ENCODE data around the gene SYNPO2.
"Not testable (repeated sequence)": the region's sequence is repeated elsewhere in the genome, so short reads cannot be mapped to it uniquely, and the experiment has no call there.

The SYNPO2 gene

DNA sequence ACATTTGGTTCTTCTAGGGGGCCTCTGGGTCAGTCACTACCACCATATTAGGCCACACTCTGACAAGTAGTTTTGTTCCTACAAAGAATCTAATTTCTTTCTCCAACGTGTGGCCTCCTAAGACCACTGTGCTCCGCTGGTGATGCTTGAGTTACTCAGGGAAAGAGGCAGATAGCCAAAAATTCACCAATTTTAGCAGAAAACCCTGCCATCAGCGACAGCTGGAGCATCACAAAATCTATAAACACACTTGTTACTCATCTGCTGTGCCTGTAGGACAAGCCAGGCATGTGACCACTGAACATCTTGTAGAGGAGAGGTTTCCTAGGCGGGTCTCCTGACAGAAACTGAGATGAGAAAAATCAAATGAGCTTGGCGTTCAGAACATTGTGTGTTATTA lies 105.4 kb downstream of the SYNPO2 start:
- in situ Hi-C loops (cut with HindIII; ENCODE audit: low sequenced_read_pairs), result loop anchor here (25.0 kb wide), 1 partner anchor 1043 kb away; no protein-coding TSS in a partner anchor

DNA sequence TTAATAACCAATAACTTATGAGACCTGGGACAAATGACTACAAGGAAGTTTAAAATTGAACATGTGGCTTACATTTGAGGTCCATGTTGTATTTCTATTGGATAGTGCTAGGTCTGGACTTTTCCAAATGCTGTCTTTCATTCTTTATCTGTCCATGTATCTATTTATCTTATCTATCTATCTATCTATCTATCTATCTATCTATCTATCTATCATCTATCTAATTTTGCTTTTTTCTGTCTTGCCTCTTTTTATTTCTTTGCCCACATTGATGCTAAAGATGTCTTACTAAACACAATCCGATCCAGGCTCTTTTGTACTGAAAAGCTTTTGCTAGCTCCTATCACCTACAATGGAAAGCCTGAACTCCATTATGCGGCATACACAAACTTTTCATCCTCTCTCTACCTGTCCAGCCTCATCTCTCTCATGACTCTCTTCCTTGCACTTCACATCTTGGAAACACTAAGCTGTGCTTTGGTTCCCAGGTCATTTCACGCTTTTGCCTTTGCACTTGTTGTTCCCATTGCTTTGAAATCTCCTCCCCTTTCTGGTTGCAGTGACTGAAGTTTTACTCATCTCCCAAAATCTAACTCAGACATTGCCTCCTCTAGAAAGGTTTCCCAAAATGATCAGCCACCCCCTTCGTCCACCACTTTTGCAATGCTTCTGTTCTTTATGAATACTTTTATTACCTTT lies 107.2 kb downstream of the SYNPO2 start:
- in situ Hi-C loops (cut with HindIII; ENCODE audit: low sequenced_read_pairs), result loop anchor here (25.0 kb wide), 1 partner anchor 1041 kb away; no protein-coding TSS in a partner anchor

DNA sequence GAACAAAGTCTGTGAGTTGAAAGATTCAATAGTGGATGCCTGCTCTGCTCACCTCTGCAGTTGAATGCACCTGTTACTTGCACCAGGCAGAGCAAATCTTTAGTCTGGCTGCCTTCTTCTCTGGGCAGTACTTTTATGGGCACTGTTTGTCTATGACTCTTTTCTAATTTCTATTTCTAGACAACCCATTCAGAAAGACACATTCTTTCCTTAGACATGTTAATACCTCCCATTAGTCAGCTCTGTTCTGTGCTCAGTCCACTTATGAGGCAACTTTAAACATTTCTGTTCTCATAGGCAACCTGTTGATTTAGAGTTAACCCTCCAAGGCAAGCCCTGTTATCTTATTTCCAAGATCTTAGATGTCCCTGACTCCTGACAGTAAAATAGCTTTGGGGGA lies 108.9 kb downstream of the SYNPO2 start:
- in situ Hi-C loops (cut with HindIII; ENCODE audit: low sequenced_read_pairs), result loop anchor here (25.0 kb wide), 1 partner anchor 1040 kb away; no protein-coding TSS in a partner anchor

DNA sequence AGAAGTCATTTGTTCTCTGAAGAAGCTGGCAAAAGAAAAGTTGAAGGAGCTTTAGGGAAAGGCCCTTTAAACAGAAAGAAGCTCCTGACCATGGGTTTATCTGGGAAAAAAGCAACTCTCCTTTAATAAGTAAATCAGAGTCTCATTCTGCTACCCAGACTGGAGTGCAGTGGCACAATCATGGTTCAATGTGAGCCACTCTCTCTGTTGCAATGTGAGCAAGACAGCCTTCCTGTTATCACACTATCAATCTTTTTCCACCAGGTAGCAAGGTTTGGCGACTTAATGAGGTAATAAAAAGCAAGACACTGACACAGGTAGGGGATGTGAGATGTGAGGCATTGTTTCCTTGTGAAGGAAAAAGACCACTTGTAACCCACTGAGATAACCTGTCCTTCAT lies 111.3 kb downstream of the SYNPO2 start:
- in situ Hi-C loops (cut with HindIII; ENCODE audit: low sequenced_read_pairs), result loop anchor here (25.0 kb wide), 1 partner anchor 1037 kb away; no protein-coding TSS in a partner anchor

DNA sequence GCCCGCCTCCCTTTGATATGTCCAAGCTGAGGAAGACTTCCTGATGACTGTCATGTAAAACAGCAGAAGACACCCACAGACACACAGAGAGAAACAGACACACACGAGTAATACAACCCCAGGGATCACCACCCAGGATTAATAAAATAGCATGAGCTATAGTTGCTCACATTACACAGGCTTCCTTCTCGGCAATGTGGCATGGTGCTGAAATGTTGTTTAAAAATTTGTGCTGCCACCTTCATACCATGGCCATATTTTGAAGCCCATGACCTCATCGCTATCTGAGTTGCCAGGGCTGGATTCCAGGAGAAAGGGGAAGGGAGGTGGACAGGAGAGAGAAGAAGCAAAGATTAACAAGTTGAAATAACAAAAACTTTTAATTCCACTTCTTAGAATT lies 111.7 kb downstream of the SYNPO2 start:
- in situ Hi-C loops (cut with HindIII; ENCODE audit: low sequenced_read_pairs), result no loop called here

DNA sequence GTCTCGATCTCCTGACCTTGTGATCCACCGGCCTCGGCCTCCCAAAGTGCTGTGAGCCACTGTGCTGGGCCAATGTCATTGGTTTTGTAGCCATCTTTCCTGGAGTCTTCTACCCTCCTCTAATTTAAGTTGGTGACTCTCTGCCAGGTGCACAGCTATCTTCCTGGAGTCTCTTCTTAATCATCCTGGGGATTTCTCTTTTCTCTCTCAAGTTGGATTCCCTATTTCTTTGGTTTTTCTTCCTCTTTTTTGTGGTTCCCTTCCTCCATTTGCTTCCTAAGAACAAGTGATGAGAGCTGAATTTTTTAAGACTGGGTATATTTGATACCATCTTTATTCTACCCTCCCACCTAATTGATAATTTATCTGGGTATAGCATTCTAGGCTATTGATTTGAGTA lies 113.8 kb downstream of the SYNPO2 start:
- in situ Hi-C loops (cut with HindIII; ENCODE audit: low sequenced_read_pairs), result no loop called here

DNA sequence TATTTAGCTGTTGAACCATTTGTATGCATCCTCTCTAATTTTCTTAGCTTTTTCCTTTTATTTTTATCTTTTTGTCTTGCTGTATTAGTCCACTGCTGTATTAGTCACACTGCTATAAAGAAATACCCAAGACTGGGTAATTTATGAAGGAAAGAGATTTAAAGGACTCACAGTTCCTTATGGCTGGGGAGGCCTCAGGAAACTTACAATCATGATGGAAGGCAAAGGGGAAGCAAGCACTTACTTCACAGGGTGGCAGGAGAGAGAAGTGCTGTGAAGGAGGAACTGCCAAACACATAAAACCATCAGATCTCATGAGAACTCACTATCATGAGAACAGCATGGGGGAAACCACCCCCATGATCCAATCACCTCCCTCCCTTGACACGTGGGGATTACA lies 114.3 kb downstream of the SYNPO2 start:
- in situ Hi-C loops (cut with HindIII; ENCODE audit: low sequenced_read_pairs), result not testable (repeated sequence)

DNA sequence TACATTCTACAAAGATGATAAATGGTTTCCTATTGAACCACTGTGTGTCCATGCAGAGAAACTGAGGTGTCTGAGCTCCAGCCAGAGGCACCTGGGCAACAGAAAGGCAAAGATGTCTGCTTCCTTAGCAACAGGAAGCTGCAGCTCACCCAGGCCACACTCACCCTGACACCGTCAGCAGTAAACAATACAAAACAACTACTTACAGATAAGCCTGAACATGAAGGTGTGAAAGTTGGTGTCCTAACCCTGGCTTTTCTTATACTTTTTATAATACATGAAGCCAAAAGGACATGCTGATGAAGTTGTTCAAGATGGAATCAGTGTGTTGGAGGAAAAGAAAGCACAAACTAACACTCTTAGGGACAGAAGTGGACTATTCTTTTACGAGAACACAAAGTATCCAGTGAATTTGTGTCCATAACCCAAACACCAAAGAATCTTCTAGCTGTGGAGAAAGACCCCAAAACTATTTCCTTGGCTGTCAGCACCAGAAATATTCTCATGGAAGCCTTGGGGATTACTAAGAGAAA lies 117.3 kb downstream of the SYNPO2 start:
- in situ Hi-C loops (cut with HindIII; ENCODE audit: low sequenced_read_pairs), result no loop called here

DNA sequence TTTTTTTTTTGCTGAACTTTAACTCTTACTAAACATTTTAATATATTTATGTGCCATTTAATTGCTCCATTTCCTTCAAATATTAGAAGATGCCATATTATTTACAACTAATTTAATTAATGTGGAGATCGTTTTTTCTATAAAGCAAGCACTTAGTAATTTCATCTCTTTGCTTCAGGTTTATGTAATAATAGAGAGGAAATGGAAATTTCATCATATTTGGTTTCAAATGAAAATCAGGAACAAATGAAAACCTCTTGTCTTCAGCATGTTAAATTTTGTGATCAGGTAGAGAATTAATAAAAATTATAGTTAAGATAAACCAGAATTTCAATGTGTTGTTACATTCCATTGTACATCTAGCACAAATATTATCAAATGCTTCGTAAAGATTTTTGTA lies 120.1 kb downstream of the SYNPO2 start:
- in situ Hi-C loops (cut with HindIII; ENCODE audit: low sequenced_read_pairs), result no loop called here

DNA sequence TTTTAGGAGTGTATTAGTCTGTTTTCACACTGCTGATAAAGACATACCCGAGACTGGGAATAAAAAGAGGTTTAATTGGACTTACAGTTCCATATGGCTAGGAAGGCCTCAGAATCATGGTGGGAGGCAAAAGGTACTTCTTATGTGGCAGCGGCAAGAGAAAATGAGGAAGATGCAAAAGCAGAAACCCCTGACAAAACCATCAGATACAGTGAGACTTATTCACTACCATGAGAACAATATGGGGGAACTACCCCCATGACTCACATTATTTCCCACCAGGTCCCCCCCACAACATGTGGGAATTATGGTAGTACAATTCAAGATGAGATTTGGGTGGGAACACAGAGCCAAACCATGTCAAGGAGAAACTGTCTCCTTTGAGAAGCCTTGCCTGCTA lies 121.6 kb downstream of the SYNPO2 start:
- in situ Hi-C loops (cut with HindIII; ENCODE audit: low sequenced_read_pairs), result not testable (repeated sequence)

DNA sequence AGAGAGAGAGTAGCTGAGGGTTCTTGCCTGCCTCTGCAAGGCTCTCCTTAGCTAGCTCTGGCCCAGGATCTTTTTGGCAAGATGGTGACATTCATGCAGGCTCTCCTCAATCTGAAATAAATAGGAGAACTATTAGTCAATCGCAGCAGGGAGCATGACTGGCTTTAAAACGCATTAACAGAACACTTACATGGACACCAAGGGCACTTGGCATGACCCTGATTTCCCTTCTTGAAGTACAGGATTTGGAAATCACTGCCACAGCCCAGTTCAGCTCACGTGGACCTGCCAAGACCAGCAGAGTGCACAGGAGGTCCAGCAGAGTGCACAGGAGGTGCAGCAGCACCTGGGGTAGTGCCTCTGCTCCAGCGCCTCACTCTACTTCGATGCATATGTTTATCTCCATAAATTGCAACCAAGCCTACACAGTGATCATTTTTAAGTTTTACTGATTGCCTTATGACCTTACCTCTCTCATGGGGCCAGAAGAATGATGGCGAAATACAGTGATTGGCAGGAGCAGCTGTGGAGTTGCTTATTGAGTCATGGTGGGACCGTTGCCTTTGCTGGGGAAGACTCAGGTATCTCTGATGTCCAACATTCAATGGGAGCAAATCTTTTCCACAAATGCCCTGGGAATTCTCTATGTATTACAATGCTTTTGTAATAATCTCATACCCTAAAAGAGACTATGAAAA lies 122.4 kb downstream of the SYNPO2 start:
- in situ Hi-C loops (cut with HindIII; ENCODE audit: low sequenced_read_pairs), result no loop called here

DNA sequence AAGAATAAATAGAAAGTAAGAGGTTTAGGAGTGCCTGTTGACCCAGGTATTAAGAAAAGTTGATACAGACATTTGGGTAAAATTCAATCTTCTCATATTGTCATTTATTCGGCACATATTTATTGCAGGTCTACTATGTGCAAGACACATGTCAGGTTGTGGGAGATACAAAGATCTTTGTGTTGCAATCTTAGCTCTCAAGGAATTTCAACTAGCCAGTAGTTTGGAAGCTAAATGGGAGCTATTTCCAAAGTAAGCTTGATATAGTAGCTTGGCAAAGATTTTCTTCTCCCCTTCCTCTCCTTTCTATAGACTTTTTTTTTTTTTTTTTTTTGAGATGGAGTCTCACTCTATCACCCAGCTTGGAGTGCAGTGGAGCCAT lies 122.9 kb downstream of the SYNPO2 start:
- in situ Hi-C loops (cut with HindIII; ENCODE audit: low sequenced_read_pairs), result no loop called here

DNA sequence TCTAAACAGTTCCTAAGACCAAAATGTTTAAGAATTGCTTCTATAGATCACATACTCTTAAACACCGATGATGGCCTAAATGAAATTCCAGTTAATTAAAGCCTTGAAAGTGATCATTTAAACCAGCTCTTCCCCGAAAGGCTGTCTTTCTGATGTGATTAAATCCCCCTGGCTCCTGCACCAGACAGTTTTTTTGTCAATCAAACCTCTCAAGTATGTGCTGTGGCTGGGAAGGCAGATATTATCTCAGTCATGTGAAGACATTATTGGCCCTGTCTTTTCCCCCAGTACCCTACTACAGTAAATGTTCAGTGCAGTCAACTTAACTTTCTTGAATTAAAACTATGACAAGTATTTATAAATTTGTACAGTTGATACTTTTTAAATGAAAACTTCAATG lies 126.0 kb downstream of the SYNPO2 start:
- in situ Hi-C loops (cut with HindIII; ENCODE audit: low sequenced_read_pairs), result no loop called here

DNA sequence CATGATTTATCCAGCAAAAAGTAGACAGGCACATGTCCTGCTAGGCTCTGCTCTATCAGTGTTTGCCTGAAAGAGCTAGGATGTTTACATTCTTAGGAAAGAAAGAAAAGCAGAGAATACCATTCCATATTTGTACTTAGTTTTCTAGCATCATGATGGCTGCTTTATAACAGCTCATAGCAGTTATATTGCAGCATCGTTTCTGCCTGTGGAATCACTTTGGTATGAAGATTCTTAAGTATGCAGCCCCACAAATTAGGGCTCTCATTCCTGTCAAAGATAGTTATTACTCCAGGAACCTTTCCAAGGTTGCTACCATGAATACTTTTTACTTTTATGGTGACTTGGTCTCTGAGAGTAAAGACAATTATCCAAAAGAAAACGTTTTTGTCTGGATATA lies 128.0 kb downstream of the SYNPO2 start:
- in situ Hi-C loops (cut with HindIII; ENCODE audit: low sequenced_read_pairs), result no loop called here

DNA sequence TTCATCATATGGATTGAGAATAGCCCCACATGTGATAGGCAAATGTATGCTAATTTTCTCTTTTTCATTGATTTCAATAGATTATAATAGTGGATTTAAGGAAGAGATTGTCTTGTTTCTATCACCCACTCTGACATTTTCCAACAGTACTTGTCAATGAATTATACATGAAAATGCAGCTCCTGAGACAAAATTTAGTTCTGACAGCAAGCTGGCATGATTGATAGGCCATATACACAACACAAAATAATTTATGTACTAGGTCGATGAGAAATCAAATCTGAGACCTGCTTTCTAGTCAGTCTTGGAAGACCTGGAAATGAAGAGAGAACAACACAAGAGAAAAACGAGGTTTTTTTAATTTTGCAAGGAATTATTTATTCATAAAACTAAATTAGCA lies 129.0 kb downstream of the SYNPO2 start:
- in situ Hi-C loops (cut with HindIII; ENCODE audit: low sequenced_read_pairs), result no loop called here

DNA sequence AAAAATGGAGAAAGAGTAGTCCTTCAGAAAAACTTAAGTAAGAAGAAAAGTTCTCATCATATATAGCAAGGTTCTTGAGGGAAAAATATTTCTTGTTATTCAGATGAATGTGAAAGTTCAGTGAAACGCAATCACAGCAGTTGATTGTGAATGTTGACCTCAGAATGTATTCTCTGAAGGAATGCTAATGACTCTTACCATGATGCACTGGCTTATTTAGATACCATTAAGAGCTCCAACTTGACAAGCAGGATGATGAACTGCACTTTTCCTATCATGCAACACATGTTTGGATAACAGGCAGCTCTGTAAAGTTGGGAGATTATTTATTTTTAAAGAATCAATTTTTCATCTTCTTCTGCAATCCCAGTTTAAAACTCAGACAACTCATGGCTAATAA lies 131.5 kb downstream of the SYNPO2 start:
- in situ Hi-C loops (cut with HindIII; ENCODE audit: low sequenced_read_pairs), result no loop called here

DNA sequence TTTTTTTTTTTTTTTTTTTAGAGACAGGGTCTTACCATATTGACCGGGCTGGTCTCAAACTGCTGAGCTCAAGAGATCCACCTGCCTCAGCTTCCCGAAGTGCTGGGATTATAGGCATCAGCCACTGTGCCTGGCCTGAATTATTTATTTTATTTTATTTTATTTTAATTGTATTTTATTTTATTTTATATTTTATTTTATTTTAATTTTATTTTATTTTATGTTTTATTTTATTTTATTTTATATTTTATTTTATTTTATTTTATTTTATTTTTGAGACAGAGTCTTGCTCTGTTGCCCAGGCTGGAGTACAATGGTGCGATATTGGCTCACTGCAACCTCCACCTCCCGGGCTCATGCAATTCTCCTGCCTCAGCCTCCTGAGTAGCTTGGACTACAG lies 133.9 kb downstream of the SYNPO2 start:
- in situ Hi-C loops (cut with HindIII; ENCODE audit: low sequenced_read_pairs), result not testable (repeated sequence)

DNA sequence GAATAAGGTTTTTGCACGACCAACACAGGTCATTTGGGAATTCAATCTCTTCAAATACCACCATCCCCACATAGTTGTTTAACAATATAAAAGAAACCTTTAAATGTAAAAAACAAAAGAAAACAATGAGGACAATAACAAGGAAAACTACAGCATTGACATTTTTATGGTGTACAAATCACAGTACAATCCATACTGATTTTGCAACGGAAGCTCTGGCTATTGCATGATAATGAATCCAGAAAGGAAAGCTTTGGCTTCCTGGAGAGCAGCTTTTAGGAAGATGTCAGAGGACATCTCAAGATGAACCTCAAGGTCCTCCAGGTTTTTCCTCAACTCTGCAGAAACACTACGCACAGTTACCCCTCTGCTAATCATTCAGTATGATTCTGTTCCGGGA lies 135.4 kb downstream of the SYNPO2 start:
- in situ Hi-C loops (cut with HindIII; ENCODE audit: low sequenced_read_pairs), result no loop called here

DNA sequence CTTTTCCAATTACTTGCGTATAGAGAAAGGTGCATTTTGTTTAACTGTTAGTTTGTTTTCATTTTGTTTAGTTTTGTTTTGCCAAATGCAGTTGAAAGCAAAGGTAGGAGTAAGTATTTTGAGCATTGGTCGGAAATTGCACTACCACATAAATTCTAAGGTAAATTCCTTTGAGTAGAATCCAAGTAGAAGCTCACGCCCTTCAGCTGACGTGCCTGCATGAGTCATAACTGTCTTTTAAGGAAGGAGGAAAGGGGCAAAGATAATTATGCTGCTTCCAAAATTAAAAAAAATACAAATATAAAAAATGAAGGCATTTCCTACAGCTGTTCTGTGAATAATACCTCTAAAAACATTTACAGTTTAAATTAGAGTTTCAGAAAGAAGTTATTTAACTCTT lies 136.8 kb downstream of the SYNPO2 start:
- in situ Hi-C loops (cut with HindIII; ENCODE audit: low sequenced_read_pairs), result no loop called here

DNA sequence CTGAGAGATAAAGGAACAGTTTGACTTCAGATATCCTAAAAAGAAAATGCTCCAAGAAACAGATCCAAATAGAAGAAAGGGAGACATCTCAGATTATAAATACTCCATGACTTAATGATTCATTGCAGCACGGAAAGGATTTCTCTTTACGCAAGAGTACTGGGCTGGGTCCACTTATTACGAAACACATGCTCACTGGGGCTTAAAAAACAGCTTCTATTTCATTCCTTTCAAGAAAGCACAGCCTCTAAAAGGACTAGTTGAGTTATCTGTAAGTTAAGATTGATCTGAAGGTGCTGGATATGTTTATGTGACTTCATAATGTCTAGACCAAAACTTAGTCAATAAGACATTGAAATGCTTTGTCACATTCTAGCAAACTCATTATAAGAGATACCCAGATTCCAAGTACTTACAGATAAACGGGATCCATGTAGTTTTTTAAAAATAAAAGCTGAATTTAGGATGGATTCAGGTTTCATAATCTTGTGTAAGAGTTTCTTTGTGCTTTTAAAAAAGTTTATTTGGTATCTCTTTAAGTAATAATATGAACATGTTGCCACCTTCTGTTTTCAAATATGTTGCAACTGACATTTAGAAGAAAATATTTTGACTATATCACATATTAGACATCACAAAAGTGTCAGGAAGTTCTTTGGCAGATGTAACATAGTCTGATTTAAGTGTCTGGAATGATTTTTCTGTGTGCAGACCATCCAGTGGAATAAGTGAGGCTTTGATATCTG lies 137.4 kb downstream of the SYNPO2 start:
- in situ Hi-C loops (cut with HindIII; ENCODE audit: low sequenced_read_pairs), result no loop called here

DNA sequence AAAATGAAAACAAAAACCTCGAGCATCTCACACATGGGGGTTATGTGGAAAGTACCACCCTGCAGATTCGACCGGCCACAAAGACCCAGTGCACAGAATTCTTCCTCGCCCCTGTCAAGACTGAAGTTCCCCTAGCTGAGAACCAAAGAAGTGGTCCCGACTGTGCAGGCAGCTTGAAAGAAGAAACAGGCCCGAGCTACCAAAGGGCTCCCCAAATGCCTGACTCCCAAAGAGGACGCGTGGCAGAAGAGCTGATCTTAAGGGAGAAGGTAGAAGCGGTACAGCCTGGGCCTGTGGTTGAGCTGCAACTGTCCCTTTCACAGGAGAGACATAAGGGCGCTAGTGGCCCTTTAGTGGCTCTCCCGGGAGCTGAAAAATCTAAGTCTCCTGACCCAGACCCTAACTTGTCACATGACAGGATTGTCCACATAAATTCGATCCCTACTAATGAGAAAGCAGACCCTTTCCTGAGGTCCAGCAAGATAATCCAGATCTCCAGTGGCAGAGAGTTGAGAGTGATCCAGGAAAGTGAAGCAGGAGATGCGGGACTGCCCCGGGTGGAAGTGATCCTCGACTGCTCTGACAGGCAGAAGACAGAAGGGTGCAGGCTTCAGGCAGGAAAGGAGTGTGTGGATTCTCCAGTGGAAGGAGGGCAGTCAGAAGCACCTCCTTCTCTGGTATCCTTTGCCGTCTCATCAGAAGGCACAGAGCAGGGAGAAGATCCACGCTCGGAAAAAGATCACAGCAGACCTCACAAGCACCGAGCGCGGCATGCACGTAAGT lies 138.2 kb downstream of the SYNPO2 start:
- in situ Hi-C loops (cut with HindIII; ENCODE audit: low sequenced_read_pairs), result no loop called here

Data from DLD1 (cell line).